SJCRH30 (cell line): ENCODE data around the gene TLX1. TPM values are rescaled to one million over a fixed set of nuclear protein-coding genes. Genes with fewer than 3 reads are reported as not detected.

ENCODE experiments used
- DNase-seq, 2 experiments: peaks; one replicate each; pipeline ENCODE4 v3.0.0-alpha.2; 2015 to 2020
- H3K27ac ChIP-seq: fragments of 250-450 bp; sonication (Bioruptor Pico); 2 replicates; pipeline ENCODE4 v1.5.1; 2020; ENCODE audit warnings: mild to moderate bottlenecking, moderate library complexity
- H3K27me3 ChIP-seq: fragments of 250-450 bp; sonication (Bioruptor Pico); 2 replicates; pipeline ENCODE4 v1.5.1; 2020; ENCODE audit warnings: mild to moderate bottlenecking, moderate library complexity
- H3K36me3 ChIP-seq: fragments of 250-450 bp; sonication (Bioruptor Pico); 2 replicates; pipeline ENCODE4 v1.5.1; 2020; ENCODE audit warnings: mild to moderate bottlenecking, moderate library complexity
- H3K4me1 ChIP-seq: fragments of 250-450 bp; sonication (Bioruptor Pico); 2 replicates; pipeline ENCODE4 v1.5.1; 2020; ENCODE audit warnings: mild to moderate bottlenecking, moderate library complexity
- H3K4me3 ChIP-seq: fragments of 250-450 bp; sonication (Bioruptor Pico); 2 replicates; pipeline ENCODE4 v1.5.1; 2020; ENCODE audit warnings: mild to moderate bottlenecking, moderate library complexity
- H3K9me3 ChIP-seq: fragments of 250-450 bp; sonication (Bioruptor Pico); replicated peaks from 2 replicates; pipeline ENCODE4 v1.5.1; 2020; ENCODE audit warnings: mild to moderate bottlenecking, moderate library complexity
- total RNA-seq: library from RNA; depleted of rRNA; stranded (reverse); fragments of >200 nt; shearing (Covaris generic); gene quantifications from 2 replicates; pipeline ENCODE4 v1.2.3, GENCODE V29; 2014

Gene TLX1
- total RNA-seq, 1 experiment from 2014 or later, result not detected

DNA sequence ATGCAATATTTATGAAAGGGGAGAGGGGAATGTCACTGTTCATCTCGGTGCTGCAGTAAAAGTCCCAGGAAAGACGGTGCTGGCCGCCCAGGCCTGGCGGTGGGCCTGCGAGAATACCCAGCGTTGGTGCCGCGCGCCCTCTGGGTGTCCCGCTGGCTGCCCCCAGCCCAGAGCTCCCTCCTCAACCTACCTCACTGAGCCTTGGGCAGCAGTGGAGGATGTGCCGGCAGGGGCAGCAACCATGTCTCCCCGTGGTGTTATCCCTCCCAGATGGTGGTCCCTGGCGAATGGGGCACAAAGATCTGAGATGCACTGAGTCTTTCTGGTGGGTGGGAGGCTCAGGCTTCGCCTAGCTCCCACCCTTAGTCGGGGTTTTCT lies 9.5 kb upstream of the TLX1 start:
- Histone ChIP-seq H3K9me3 (no peaks in the 10 kb centered on the region), H3K36me3 (no peaks in the 10 kb centered on the region), H3K4me3 (no peak overlapping the region), H3K4me1 (0 out of 2 replicates have a peak, but pooled peaks cover 4% of the 10 kb centered on the region), H3K27ac (no peak overlapping the region), H3K27me3 (peaks cover 62% of the 10 kb centered on the region)
- no peak for DNase-seq

DNA sequence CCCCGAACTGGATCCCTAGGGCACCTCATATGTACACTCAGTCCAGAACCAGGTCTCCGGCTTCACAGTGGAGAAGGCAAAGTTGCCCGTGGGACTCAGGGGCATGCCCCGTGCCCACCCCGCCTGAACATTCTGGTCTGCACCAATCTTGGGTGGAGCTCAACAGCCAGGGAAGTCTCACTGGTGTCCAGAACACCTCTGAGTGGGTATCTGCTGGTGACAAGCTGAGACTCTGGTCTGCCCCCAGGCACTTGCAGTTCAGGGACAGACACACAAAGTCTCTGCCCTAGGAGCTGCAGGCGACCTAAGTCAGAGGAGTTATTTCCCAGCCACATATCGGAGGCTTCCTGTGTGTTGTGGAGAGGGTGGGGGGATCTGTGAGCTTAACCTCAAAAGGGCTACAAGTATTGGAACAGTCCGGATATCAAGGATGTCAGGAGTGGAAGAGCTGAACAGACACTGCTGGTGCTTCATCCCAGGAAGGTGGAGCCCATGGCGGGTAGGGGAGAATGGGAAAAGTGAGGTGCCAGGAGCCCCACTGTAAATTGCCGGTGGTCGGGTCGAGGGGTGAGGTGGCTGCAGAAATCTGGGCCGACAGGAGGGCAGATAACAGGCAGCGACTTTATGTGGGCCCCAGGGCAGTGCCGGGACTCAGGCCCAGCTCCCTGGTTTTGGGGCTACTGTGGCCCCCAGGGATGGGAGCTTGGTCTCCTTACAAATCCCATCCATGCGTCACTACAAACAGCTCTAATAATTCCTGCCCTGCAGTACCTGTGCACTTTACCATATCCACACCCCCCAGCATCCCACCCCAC lies 8.6 kb upstream of the TLX1 start:
- DNase-seq, result no peak
- Histone ChIP-seq H3K27me3 (peaks cover 70% of the 10 kb centered on the region), H3K36me3 (no peaks in the 10 kb centered on the region), H3K4me3 (peak overlapping the region; percentile 53), H3K27ac (no peak overlapping the region), H3K9me3 (no peaks in the 10 kb centered on the region), H3K4me1 (0 out of 2 replicates have a peak, but pooled peaks cover 4% of the 10 kb centered on the region)

DNA sequence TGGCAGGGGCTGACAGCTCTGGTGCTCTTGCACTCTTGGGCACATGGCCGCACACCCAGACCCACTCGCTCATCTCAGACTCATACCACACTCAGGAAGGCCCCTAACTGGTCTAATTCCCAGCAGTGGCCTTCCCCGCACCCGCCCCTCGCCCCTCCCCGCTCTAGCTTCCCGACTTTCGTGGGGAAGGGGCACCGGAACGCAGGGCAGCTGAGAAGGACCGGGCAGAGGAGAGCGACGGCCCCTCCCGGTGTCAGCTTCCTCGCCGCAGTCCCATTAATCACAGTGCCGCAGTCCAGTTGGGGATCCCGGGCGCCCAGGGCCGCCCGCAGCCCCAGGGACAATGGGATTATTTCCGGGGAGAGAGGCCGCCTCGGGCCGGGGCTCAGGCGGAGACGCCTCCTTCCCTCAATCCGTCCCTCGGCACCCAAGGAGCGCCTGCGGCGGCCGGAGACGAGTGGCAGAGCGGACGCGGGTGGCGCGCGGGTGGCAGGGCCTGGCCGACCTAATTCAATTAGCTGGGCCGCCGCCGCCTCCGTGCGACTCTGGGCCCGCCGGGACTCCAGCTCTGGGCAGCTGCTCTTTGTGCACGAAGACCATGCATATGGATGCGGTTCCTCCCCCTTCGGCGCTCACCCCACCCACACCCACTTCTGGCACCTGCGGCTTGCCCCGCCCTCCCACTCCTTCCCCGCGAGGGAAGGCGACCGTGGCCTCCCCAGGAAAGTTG lies 7.8 kb upstream of the TLX1 start:
- Histone ChIP-seq H3K9me3 (no peaks in the 10 kb centered on the region), H3K27ac (no peak overlapping the region), H3K27me3 (peaks cover 76% of the 10 kb centered on the region), H3K4me1 (0 out of 2 replicates have a peak, but pooled peaks cover 4% of the 10 kb centered on the region), H3K4me3 (peak overlapping the region; percentile 53), H3K36me3 (no peaks in the 10 kb centered on the region)
- DNase-seq, result peak; percentile 38 to 50

DNA sequence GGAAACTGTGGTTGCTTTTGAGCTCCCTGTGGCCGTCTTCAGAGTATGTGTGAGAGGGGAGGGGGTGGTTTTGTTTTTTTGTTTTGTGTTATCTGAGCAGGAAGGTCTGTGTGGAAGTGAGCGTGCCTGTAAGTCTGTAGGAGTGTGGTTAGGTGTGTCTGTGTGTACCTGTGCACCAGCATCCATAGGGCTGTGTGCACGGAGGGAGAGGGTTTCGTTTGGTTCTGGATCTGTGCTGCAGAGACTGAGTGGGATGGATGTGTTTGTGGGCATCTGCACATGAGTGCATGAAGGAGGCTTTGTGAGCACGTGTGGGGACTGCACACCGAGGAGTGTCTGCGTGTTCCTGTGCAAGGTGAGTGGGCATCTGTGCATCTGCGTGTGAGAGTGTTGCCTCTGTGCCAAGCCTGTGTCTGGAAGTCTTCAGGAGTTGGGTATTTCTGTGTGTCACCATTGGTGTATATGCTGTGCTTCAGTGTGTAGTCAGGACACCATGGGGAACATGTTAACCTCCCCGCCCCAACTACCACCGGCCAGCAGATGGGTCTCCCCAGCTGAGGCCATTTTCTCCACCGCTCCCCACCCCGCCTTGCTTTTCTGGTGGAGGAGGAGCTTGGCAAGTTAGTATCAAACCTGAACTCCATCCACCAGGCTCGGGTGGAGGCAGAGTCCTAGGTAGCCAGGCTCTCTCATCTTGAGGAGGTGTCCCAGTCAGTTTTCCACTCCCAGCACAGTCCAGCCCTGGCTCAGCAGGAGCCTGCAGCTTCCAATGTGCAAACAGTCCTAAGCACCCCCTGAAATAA lies 7.1 kb upstream of the TLX1 start:
- Histone ChIP-seq H3K9me3 (no peaks in the 10 kb centered on the region), H3K4me1 (0 out of 2 replicates have a peak, but pooled peaks cover 4% of the 10 kb centered on the region), H3K36me3 (no peaks in the 10 kb centered on the region), H3K27ac (no peak overlapping the region), H3K4me3 (peak overlapping the region; percentile 53), H3K27me3 (peaks cover 81% of the 10 kb centered on the region)
- no peak for DNase-seq

DNA sequence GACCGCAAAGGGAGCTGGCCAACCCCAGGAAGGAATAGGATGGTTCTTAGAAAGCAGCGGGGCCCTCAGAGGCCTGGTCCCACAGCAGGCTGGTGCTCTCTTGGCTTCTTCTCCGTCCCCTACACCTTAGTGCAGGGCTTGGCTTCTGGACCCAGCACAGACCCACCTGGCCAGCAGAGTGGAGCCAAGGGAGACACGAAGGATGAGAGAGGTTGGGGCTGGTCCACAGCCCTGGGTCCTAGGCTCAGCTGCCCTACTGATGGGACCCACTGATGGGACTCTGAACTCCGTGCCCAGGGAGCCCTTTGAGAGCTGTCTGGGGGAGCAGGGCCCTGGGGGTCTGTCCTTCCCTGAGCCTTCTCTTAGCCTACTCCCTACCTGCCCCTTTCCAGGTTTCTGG lies 6.2 kb upstream of the TLX1 start:
- H3K36me3 ChIP-seq, result no peaks in the 10 kb centered on the region
- no peak overlapping the region for H3K27ac ChIP-seq
- DNase-seq, result no peak
- H3K27me3 ChIP-seq, result peaks cover 81% of the 10 kb centered on the region
- H3K4me3 ChIP-seq, result no peak overlapping the region
- H3K9me3 ChIP-seq, result no peaks in the 10 kb centered on the region
- H3K4me1 ChIP-seq, result 0 out of 2 replicates have a peak, but pooled peaks cover 4% of the 10 kb centered on the region

DNA sequence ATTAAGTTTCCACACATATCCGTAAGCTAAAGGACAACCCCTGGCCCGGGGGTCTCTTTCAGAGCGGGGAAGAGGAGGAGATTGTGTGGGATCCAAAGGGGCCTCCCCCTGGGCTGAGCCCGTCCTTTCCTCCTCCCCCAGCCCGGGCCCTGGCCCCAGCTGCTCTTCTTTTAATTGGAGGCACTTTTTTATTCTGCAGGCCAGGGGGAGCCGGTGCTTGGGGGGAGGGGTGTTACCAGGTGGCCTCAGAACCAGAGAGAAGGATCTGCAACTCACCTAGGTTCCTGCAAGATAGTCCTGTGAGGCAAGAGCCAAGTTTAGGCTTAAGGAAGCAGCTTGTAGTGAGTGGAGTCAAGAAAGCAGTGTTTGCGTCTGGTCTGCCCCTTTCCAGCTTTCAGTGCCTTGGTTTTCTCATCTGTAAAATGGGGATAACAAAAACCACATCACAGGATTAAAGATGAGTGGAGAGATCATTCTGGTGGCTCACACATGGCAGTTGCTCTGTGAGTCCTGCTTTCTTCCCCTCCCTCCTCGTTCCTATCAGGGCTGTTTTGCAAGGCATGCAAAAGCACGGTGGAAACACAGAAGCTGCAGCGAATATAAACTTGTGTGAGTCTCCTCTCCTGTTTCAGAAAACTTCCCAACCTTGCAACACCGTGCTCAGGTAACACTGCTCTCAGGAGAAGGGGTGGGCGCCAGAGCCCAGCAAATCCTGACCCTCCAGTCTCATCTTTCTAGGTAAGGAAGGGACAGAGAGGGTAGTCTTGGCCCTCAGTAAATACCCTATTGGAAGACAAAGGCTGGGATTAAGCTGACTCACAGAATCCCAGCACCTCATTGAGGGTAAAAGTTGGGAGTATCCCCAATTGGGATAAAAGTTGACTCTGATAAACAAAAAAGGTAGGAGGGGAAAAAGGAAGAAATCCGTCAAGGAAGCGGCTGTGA lies 4.1 kb upstream of the TLX1 start:
- Histone ChIP-seq H3K27ac (no peak overlapping the region), H3K9me3 (no peaks in the 10 kb centered on the region), H3K27me3 (peaks cover 62% of the 10 kb centered on the region), H3K36me3 (no peaks in the 10 kb centered on the region), H3K4me1 (0 out of 2 replicates have a peak, but pooled peaks cover 4% of the 10 kb centered on the region), H3K4me3 (no peak overlapping the region)
- no peak for DNase-seq

DNA sequence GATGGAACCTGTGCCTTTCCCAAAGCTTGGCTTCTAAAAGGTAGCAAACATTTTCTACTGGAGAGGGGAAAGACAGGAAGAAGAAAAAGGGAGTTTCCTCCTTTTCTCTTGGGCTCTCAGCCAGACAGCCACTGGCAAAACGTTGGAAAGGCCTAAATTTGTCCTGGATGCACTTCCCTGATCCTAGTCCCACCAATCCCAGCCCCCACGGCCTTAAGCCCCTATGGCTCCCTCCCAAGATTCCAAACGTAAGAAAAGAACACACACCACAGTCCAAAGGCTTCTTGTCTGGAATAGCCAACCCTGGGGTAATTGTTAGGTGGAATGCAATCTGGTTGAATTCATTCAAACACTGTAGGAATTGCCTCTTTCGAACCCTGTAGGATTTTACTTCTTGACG lies 959 bp upstream of the TLX1 start:
- no peak overlapping the region for H3K4me3 ChIP-seq
- no peak overlapping the region for H3K27ac ChIP-seq
- no peak for DNase-seq
- no peaks in the 10 kb centered on the region for H3K36me3 ChIP-seq
- H3K4me1 ChIP-seq, result no peaks in the 10 kb centered on the region
- no peaks in the 10 kb centered on the region for H3K9me3 ChIP-seq
- H3K27me3 ChIP-seq, result peaks cover 34% of the 10 kb centered on the region

DNA sequence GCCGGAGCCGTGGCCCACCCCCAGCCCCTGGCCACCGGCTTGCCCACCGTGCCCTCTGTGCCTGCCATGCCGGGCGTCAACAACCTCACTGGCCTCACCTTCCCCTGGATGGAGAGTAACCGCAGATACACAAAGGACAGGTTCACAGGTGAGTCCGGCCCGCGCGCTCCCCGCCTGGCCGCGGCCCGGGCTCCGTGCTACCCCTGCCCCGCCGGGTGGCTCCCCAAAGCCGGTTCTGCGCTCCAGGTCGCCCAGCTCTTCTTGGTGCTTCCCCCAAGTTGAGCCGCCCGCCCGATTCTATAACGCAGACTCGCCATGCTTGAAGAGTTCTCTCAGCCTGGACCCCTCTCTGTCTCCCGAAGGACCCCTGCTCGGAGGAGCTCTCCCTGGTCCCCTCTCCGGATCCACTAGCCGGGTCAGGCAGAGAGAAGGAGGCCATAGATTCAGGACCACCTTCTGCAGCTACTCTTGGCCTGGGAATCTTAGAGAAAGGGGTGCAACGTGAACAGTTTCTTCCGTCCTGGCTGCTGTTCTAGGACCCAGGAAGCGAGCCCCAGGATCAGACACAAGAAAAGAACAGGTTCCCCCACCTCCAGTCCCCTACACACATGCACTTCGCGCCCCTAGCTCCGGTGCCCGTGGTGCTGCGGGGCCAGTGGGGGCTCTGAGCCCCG lies 999 bp downstream of the TLX1 start:
- Histone ChIP-seq H3K27ac (no peak overlapping the region), H3K4me3 (no peak overlapping the region), H3K36me3 (no peaks in the 10 kb centered on the region), H3K4me1 (no peaks in the 10 kb centered on the region), H3K27me3 (peaks cover 17% of the 10 kb centered on the region), H3K9me3 (no peaks in the 10 kb centered on the region)
- DNase-seq, result no peak

DNA sequence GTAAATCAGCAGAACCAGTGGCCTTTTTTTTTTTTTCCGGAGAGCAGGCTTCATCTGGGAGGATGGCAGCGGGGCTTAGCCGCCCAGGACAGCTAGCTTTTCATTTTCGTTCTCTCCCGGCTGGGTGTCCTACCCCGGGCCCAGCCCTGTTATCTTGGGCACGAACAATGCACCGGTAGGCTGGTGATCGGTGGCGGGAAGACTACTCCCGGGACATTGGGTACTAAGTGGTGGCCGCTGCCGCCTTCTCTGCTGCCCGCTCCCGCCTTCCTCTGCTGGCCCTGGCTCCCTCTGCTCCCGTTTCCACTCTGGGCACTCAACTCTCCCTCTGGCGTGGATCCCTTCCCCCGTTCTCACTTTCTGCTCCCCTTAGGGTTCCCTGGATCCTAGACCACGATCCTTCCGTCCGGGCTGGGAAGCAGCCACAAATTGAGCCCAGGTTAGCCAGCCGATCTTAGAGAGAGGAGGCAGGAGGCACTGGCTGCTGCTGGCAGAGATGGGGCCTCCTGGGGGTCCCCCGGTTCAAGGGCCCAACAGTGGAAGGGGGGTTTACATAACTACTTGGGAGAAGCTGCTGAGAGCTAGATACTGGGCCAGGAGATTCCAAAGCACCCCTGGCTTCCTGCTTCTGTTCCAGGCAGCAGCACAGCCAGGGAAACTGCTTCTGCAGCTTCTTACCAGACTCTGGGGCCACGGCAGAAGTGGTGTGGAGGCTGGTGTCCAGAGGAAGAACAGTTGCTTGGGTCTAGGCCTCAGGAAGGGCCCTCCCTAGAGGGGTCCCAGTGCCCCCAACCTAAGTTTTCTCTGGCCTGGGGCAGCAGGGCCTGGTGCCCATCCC lies 1.8 kb downstream of the TLX1 start:
- Histone ChIP-seq H3K27ac (no peak overlapping the region), H3K4me3 (no peak overlapping the region), H3K9me3 (no peaks in the 10 kb centered on the region), H3K36me3 (no peaks in the 10 kb centered on the region), H3K4me1 (no peaks in the 10 kb centered on the region), H3K27me3 (peaks cover 10% of the 10 kb centered on the region; the same call in 1 of the 2 replicates)
- no peak for DNase-seq

DNA sequence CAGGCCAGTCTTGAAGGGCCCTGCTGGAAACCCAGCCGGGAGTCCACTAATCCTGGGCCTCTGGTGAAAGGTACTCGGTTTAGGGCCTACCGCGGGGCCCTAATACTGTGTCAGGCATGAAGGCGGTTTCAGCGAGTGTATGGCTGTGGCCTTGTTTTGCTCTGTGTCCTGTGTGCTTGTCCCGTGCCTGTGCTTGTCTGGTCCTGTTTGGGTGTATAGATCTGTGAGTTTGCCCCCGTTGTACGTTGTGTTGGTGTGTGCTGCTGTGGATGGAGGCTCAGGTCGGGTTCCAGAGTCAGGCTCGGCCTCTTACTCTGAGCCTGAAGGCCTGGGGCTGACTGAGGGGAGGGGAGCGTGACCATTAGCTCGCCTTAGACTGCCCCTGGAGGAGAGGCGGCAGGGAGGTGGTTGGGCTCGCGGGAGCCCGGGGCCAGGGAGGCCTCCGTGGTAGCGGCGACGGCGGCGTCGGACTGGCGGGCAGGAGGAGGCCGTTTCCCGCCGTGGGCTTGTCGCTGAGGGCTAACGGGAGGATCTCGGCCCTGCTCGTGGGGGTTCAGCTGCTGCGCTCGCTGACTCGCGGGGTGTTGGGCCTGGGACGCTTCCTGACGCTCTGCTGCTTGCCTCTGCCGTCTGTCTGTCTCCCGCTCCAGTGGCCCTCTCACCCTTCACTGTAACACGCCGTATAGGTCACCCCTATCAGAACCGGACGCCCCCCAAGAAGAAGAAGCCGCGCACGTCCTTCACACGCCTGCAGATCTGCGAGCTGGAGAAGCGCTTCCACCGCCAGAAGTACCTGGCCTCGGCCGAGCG lies 2.6 kb downstream of the TLX1 start:
- no peak for DNase-seq
- Histone ChIP-seq H3K27me3 (peaks cover 8% of the 10 kb centered on the region), H3K4me3 (no peak overlapping the region), H3K4me1 (no peaks in the 10 kb centered on the region), H3K27ac (no peak overlapping the region), H3K36me3 (no peaks in the 10 kb centered on the region), H3K9me3 (no peaks in the 10 kb centered on the region)

DNA sequence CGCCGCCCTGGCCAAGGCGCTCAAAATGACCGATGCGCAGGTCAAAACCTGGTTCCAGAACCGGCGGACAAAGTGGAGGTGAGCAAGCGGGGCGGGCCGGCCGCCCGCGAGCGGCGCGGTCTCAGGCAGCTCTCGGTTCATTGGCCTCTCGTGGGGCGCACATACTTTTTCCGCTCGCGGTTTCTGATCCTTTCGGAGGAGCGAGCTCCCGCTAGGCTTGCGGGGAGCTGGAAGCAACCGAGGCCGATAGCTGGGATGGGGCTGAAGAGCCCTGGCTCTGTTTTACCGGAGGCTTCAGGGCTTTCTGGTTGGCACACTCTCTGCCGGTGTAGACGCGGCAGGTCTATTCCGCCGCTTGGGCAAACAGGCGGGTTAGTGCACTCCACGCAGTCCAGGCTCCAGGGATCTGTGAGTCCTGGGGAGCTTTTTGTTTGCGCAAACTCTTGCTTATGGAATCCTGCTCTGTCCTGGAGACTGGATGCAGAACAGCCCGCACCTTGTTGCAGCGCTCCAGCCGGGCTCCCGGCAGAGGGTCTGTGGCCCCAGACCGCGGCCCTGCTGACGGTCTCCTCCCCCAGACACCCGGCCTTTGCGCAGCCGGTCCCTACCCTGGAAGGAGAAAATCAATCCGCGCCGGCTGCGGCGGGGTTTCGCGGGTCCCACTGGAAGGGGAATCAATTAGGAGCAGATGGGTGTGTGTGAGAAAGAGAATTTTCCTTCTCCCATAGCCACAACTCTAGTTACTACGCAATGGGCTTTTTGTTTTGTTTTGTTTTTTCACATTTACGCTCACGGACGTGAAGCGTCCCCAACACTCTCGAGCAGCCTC lies 3.4 kb downstream of the TLX1 start:
- Histone ChIP-seq H3K4me3 (no peak overlapping the region), H3K36me3 (no peaks in the 10 kb centered on the region), H3K4me1 (no peaks in the 10 kb centered on the region), H3K9me3 (no peaks in the 10 kb centered on the region), H3K27ac (no peak overlapping the region), H3K27me3 (peaks cover 7% of the 10 kb centered on the region)
- DNase-seq, result no peak
